Measurements from ENCODE around the gene ZNF831.

DNA sequence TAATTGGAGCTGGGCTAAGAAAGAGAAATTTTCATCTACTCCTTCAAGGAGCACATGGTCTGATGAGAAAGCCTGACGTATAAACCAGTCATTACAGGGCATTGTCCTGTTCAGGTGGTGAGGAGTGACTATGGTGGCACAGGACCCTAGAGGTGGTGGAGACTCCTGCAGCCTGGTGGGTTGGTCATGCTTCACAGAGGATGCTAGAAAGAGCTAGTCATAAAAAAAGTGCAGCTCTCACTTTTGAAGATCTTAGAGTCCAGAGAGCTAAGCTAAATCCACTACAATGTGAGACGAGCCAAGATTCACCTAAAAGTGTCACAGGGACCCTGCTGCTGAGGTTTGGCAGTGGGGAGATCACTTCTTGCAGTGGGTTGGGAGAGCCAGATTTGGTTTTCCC is 9.8 kb upstream of the ZNF831 start:
- TF ChIP-seq, protein P1, sequence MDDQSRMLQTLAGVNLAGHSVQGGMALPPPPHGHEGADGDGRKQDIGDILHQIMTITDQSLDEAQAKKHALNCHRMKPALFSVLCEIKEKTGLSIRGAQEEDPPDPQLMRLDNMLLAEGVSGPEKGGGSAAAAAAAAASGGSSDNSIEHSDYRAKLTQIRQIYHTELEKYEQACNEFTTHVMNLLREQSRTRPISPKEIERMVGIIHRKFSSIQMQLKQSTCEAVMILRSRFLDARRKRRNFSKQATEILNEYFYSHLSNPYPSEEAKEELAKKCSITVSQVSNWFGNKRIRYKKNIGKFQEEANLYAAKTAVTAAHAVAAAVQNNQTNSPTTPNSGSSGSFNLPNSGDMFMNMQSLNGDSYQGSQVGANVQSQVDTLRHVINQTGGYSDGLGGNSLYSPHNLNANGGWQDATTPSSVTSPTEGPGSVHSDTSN (IDR thresholded peaks at IDR 0.05; ENCODE audit: insufficient replicate concordance, low read depth, low read length) = no peak
- TF ChIP-seq SUZ12 (IDR thresholded peaks at IDR 0.05; ENCODE audit: unreplicated experiment) (no peak), ESRRA (IDR thresholded peaks at IDR 0.05; ENCODE audit: low read length) (no peak), KDM1A (IDR thresholded peaks at IDR 0.05; ENCODE audit: borderline replicate concordance) (no peak), NFYB (IDR thresholded peaks at IDR 0.05; ENCODE audit: insufficient read depth, low read depth, low read length) (no peak), BRCA1 (IDR thresholded peaks at IDR 0.05; ENCODE audit: low read depth, low read length) (no peak), EP300 (IDR thresholded peaks at IDR 0.05; ENCODE audit: borderline replicate concordance in 1 of 2, control insufficient read depth in 1 of 2, low read depth in 2 of 2, low read length in 2 of 2) (no peak)
- TF ChIP-seq, protein P2, sequence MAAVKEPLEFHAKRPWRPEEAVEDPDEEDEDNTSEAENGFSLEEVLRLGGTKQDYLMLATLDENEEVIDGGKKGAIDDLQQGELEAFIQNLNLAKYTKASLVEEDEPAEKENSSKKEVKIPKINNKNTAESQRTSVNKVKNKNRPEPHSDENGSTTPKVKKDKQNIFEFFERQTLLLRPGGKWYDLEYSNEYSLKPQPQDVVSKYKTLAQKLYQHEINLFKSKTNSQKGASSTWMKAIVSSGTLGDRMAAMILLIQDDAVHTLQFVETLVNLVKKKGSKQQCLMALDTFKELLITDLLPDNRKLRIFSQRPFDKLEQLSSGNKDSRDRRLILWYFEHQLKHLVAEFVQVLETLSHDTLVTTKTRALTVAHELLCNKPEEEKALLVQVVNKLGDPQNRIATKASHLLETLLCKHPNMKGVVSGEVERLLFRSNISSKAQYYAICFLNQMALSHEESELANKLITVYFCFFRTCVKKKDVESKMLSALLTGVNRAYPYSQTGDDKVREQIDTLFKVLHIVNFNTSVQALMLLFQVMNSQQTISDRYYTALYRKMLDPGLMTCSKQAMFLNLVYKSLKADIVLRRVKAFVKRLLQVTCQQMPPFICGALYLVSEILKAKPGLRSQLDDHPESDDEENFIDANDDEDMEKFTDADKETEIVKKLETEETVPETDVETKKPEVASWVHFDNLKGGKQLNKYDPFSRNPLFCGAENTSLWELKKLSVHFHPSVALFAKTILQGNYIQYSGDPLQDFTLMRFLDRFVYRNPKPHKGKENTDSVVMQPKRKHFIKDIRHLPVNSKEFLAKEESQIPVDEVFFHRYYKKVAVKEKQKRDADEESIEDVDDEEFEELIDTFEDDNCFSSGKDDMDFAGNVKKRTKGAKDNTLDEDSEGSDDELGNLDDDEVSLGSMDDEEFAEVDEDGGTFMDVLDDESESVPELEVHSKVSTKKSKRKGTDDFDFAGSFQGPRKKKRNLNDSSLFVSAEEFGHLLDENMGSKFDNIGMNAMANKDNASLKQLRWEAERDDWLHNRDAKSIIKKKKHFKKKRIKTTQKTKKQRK (IDR thresholded peaks at IDR 0.05; ENCODE audit: low read depth, low read length) = no peak
- TF ChIP-seq, protein P3, sequence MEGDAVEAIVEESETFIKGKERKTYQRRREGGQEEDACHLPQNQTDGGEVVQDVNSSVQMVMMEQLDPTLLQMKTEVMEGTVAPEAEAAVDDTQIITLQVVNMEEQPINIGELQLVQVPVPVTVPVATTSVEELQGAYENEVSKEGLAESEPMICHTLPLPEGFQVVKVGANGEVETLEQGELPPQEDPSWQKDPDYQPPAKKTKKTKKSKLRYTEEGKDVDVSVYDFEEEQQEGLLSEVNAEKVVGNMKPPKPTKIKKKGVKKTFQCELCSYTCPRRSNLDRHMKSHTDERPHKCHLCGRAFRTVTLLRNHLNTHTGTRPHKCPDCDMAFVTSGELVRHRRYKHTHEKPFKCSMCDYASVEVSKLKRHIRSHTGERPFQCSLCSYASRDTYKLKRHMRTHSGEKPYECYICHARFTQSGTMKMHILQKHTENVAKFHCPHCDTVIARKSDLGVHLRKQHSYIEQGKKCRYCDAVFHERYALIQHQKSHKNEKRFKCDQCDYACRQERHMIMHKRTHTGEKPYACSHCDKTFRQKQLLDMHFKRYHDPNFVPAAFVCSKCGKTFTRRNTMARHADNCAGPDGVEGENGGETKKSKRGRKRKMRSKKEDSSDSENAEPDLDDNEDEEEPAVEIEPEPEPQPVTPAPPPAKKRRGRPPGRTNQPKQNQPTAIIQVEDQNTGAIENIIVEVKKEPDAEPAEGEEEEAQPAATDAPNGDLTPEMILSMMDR (IDR thresholded peaks at IDR 0.05 in 2 of 3, conservative IDR thresholded peaks at IDR 0.05 in 1 of 3; ENCODE audit: control insufficient read depth in 2 of 3, extremely low read depth in 1 of 3, insufficient read depth in 1 of 3, low read depth in 3 of 3, low read length in 3 of 3) = no peak
- TF ChIP-seq, protein P4, sequence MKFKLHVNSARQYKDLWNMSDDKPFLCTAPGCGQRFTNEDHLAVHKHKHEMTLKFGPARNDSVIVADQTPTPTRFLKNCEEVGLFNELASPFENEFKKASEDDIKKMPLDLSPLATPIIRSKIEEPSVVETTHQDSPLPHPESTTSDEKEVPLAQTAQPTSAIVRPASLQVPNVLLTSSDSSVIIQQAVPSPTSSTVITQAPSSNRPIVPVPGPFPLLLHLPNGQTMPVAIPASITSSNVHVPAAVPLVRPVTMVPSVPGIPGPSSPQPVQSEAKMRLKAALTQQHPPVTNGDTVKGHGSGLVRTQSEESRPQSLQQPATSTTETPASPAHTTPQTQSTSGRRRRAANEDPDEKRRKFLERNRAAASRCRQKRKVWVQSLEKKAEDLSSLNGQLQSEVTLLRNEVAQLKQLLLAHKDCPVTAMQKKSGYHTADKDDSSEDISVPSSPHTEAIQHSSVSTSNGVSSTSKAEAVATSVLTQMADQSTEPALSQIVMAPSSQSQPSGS (IDR thresholded peaks at IDR 0.05; ENCODE audit: low read length) = no peak
- TF ChIP-seq, protein P5, sequence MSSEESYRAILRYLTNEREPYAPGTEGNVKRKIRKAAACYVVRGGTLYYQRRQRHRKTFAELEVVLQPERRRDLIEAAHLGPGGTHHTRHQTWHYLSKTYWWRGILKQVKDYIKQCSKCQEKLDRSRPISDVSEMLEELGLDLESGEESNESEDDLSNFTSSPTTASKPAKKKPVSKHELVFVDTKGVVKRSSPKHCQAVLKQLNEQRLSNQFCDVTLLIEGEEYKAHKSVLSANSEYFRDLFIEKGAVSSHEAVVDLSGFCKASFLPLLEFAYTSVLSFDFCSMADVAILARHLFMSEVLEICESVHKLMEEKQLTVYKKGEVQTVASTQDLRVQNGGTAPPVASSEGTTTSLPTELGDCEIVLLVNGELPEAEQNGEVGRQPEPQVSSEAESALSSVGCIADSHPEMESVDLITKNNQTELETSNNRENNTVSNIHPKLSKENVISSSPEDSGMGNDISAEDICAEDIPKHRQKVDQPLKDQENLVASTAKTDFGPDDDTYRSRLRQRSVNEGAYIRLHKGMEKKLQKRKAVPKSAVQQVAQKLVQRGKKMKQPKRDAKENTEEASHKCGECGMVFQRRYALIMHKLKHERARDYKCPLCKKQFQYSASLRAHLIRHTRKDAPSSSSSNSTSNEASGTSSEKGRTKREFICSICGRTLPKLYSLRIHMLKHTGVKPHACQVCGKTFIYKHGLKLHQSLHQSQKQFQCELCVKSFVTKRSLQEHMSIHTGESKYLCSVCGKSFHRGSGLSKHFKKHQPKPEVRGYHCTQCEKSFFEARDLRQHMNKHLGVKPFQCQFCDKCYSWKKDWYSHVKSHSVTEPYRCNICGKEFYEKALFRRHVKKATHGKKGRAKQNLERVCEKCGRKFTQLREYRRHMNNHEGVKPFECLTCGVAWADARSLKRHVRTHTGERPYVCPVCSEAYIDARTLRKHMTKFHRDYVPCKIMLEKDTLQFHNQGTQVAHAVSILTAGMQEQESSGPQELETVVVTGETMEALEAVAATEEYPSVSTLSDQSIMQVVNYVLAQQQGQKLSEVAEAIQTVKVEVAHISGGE (CRISPR knock-in tag; IDR thresholded peaks at IDR 0.05) = no peak

Data from GM12878 (cell line).